Ascending aorta (tissue), 2 donors: ENCODE results near the gene SHROOM2. TPM values are rescaled to one million over a fixed set of nuclear protein-coding genes. Genes with fewer than 3 reads are reported as not detected.

ENCODE experiments used
- DNase-seq, 2 donors: peaks; one replicate each; pipeline ENCODE4 v3.0.0-alpha.2; 2019; ENCODE audit warnings: low spot score in 2 of 2
- H3K27ac ChIP-seq, 2 donors: fragments of 200-600 bp; sonication (generic); one replicate each; pipeline ENCODE4 v1.5.1; 2016 to 2017; ENCODE audit warnings: mild to moderate bottlenecking in 1 of 2
- H3K27me3 ChIP-seq: fragments of 200-600 bp; sonication (generic); one replicate; pipeline ENCODE4 v1.5.1; 2017
- H3K36me3 ChIP-seq, 2 donors: fragments of 200-600 bp; sonication (generic); one replicate each; pipeline ENCODE4 v1.5.1; 2016
- H3K4me1 ChIP-seq, 2 donors: fragments of 200-600 bp; sonication (generic); one replicate each; pipeline ENCODE4 v1.5.1; 2016 to 2017; ENCODE audit warnings: mild to moderate bottlenecking in 1 of 2
- H3K4me3 ChIP-seq, 2 donors: fragments of 200-600 bp; sonication (generic); one replicate each; pipeline ENCODE4 v1.5.1; 2016 to 2017; ENCODE audit warnings: mild to moderate bottlenecking in 1 of 2
- H3K9me3 ChIP-seq, 2 donors: fragments of 200-600 bp; sonication (generic); one replicate each; pipeline ENCODE4 v1.5.1; 2016
- intact Hi-C: fragments of 100-400 bp; cut with DNase I; formaldehyde crosslinking; loops from one replicate; pipeline ENCODE4 v1.15.1; 2023
- total RNA-seq: library from RNA; depleted of rRNA; stranded (reverse); fragments of >200 nt; gene quantifications from one replicate; pipeline ENCODE4 v1.1.0, GENCODE V29; 2016
- TF ChIP-seq, protein P1 (sequence below), 3 experiments: fragments of 200-600 bp in 2 of 3; fragments of 450-650 bp in 1 of 3; sonication (generic) in 2 of 3; IDR thresholded peaks; one replicate each; pipeline ENCODE4 v1.5.1; 2016 to 2019; ENCODE audit warnings: antibody characterized with exemption in 3 of 3, mild to moderate bottlenecking in 1 of 3, moderate library complexity in 1 of 3

Gene SHROOM2
- total RNA-seq, 1 donor from 2014 or later: 7.5 TPM

- Histone ChIP-seq H3K9me3 (no peaks in the 10 kb centered on the region), H3K36me3 (no peaks in the 10 kb centered on the region), H3K27ac (no peak overlapping the region), H3K4me3 (no peak overlapping the region), H3K27me3 (no peaks in the 10 kb centered on the region), H3K4me1 (no peaks in the 10 kb centered on the region)
- no peak for DNase-seq
- TF ChIP-seq, protein P1, sequence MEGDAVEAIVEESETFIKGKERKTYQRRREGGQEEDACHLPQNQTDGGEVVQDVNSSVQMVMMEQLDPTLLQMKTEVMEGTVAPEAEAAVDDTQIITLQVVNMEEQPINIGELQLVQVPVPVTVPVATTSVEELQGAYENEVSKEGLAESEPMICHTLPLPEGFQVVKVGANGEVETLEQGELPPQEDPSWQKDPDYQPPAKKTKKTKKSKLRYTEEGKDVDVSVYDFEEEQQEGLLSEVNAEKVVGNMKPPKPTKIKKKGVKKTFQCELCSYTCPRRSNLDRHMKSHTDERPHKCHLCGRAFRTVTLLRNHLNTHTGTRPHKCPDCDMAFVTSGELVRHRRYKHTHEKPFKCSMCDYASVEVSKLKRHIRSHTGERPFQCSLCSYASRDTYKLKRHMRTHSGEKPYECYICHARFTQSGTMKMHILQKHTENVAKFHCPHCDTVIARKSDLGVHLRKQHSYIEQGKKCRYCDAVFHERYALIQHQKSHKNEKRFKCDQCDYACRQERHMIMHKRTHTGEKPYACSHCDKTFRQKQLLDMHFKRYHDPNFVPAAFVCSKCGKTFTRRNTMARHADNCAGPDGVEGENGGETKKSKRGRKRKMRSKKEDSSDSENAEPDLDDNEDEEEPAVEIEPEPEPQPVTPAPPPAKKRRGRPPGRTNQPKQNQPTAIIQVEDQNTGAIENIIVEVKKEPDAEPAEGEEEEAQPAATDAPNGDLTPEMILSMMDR (IDR thresholded peaks at IDR 0.05): no peak
- intact Hi-C loops: no loop called here
Measured at GRCh38 chrX:9859711-9860555, 73.7 kb downstream of the SHROOM2 start.

DNA sequence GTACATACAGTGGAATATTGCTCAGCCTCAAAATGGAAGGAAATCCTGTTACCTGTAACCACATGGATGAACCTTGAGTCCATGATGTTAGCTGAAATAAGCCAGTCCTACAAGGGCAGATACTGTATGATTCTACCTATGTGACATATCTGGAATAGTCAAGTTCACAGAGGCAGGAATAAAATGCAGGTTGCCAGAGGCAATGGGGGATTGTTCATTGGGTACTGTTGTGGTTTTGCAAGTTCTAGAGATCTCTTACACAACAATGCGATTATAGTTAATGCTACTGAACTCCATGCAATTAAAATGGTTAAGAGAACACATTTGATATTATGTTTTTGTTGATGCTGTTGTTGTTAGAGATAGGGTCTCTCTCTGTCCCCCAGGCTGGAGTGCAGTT, 74.6 kb downstream of the SHROOM2 start:
- TF ChIP-seq, protein P1 (IDR thresholded peaks at IDR 0.05): no peak
- Histone ChIP-seq H3K27me3 (no peaks in the 10 kb centered on the region), H3K9me3 (no peaks in the 10 kb centered on the region), H3K4me1 (no peaks in the 10 kb centered on the region), H3K36me3 (no peaks in the 10 kb centered on the region), H3K4me3 (no peak overlapping the region), H3K27ac (no peak overlapping the region)
- intact Hi-C loops: no loop called here
- DNase-seq: no peak

- Histone ChIP-seq H3K36me3 (no peaks in the 10 kb centered on the region), H3K9me3 (no peaks in the 10 kb centered on the region), H3K27me3 (no peaks in the 10 kb centered on the region), H3K4me3 (no peak overlapping the region), H3K27ac (no peak overlapping the region), H3K4me1 (no peaks in the 10 kb centered on the region)
- intact Hi-C loops: no loop called here
- no peak for DNase-seq
- TF ChIP-seq, protein P1 (IDR thresholded peaks at IDR 0.05): no peak
Measured at GRCh38 chrX:9861711-9862110, 75.5 kb downstream of the SHROOM2 start.

GRCh38 chrX:9862525-9862924, 76.3 kb downstream of the SHROOM2 start:
- no peak for DNase-seq
- H3K36me3 ChIP-seq: no peaks in the 10 kb centered on the region
- no peak overlapping the region for H3K4me3 ChIP-seq
- no peaks in the 10 kb centered on the region for H3K9me3 ChIP-seq
- TF ChIP-seq, protein P1 (IDR thresholded peaks at IDR 0.05): no peak
- no peaks in the 10 kb centered on the region for H3K4me1 ChIP-seq
- intact Hi-C loops: no loop called here
- H3K27me3 ChIP-seq: no peaks in the 10 kb centered on the region
- H3K27ac ChIP-seq: no peak overlapping the region

DNA sequence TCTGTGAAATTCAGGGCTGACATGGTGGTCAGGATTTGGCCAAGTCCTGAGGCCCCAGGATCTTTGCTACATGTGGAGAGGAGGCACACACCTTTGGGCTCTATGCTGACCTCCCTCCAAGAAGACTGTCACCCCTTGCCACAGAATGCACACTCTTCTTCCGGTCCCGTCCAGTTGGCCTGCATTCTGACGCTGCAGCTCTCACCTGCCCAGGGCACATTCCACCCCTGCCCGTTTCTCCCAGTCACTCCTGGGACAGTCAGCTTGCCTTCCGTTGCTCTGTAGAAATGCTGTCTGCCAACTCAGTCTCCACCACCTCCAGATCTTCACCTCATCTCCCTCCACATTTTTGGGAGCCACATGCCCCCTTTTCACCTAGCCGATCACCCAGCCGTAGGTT, 76.7 kb downstream of the SHROOM2 start:
- Histone ChIP-seq H3K4me1 (no peaks in the 10 kb centered on the region), H3K27me3 (no peaks in the 10 kb centered on the region), H3K27ac (no peak overlapping the region), H3K36me3 (no peaks in the 10 kb centered on the region), H3K9me3 (no peaks in the 10 kb centered on the region), H3K4me3 (no peak overlapping the region)
- no peak for DNase-seq
- TF ChIP-seq, protein P1 (IDR thresholded peaks at IDR 0.05): no peak
- intact Hi-C loops: no loop called here
